Motor neuron (in vitro differentiated cells): ENCODE results near the gene GPC3. TPM values are rescaled to one million over a fixed set of nuclear protein-coding genes. Genes with fewer than 3 reads are reported as not detected.

ENCODE experiments used
- ATAC-seq, 8 experiments: fragments of 200-7000 bp; cut with Tn5 transposase; replicated peaks in 6 of 8; 2 replicates each; pipeline ENCODE4 v1.8.0; 2021; ENCODE audit warnings: mild to moderate bottlenecking in 8 of 8, moderate library complexity in 8 of 8
- H3K27ac ChIP-seq, 2 donors: fragments of 250-450 bp; sonication (Bioruptor Pico); 2 replicates each; pipeline ENCODE4 v1.9.0; 2021; ENCODE audit warnings: antibody characterized with exemption in 2 of 2, mild to moderate bottlenecking in 2 of 2, moderate library complexity in 1 of 2
- H3K4me1 ChIP-seq, 2 donors: fragments of 250-450 bp; sonication (Bioruptor Pico); replicated peaks in 1 of 2; 2 replicates each; pipeline ENCODE4 v1.6.1; 2021; ENCODE audit warnings: antibody characterized with exemption in 2 of 2, mild to moderate bottlenecking in 2 of 2, moderate library complexity in 1 of 2
- H3K4me3 ChIP-seq, 5 donors: fragments of 250-450 bp; sonication (Bioruptor Pico); 2 replicates each; pipeline ENCODE4 v1.9.0; 2021; ENCODE audit warnings: antibody characterized with exemption in 5 of 5, mild to moderate bottlenecking in 5 of 5, moderate library complexity in 4 of 5
- WGBS, 10 experiments: fragments of 450-650 bp; shearing (Covaris generic); methylation state at CpG; one replicate each; pipeline ENCODE4 v1.0.0; 2022; 5-methylcytosine and 5-hydroxymethylcytosine counted together
- in situ Hi-C, 9 experiments: fragments of 400-800 bp; cut with MboI; loops; one replicate each; pipeline ENCODE4 v1.15.0; 2021; ENCODE audit warnings: low sequenced_read_pairs in 9 of 9, low pct_unique_long_range_greater_than_20kb in 2 of 9; ENCODE audit not compliant: unreplicated experiment in 9 of 9
- total RNA-seq, 8 experiments: library from RNA; unstranded; fragments of 300-600 nt; gene quantifications; 2 replicates each; pipeline versions ENCODE4 v1.2.3 to v1.2.4, GENCODE V29; 2022

GPC3 gene
- total RNA-seq, 8 experiments from 2014 or later, result 2.7 to 92.2 (median 3.6) TPM; not detected in 3

GRCh38 chrX:133852837-133853356 lies 132.5 kb downstream of the GPC3 start:
- in situ Hi-C loops, result no loop called here
- H3K27ac ChIP-seq, result no peak overlapping the region
- ATAC-seq, result no peak
- H3K4me1 ChIP-seq, result peaks cover 0 to 12% of the 10 kb centered on the region in 2 donors
- WGBS, 10 experiments, result 0 to 100% (median 60%) methylated on average over 1 to 2 of the region's 2 CpGs; no CpG with 5 or more reads in 3 of the 10 experiments
- H3K4me3 ChIP-seq, result no peak overlapping the region

GRCh38 chrX:133852401-133852800 lies 133.0 kb downstream of the GPC3 start:
- WGBS, 10 experiments, result 0 to 100% (median 54%) methylated on average over 1 to 3 of the region's 3 CpGs; no CpG with 5 or more reads in 4 of the 10 experiments
- Histone ChIP-seq H3K4me3 (no peak overlapping the region), H3K27ac (no peak overlapping the region), H3K4me1 (peaks cover 0 to 8% of the 10 kb centered on the region in 2 donors)
- in situ Hi-C loops, result no loop called here
- no peak for ATAC-seq

GRCh38 chrX:133850399-133850798 lies 135.0 kb downstream of the GPC3 start:
- H3K4me1 ChIP-seq, result peaks cover 0 to 8% of the 10 kb centered on the region in 2 donors
- 83 to 100% (median 92%) methylated on average over 1 of the region's 2 CpGs; no CpG with 5 or more reads in 6 of the 10 experiments for WGBS, 10 experiments
- in situ Hi-C loops, result no loop called here
- ATAC-seq, result no peak
- H3K4me3 ChIP-seq, result no peak overlapping the region
- H3K27ac ChIP-seq, result no peak overlapping the region

GRCh38 chrX:133849676-133850075 lies 135.7 kb downstream of the GPC3 start:
- in situ Hi-C loops, result no loop called here
- ATAC-seq, result no peak
- H3K4me1 ChIP-seq, result peaks cover 0 to 8% of the 10 kb centered on the region in 2 donors
- H3K4me3 ChIP-seq, result no peak overlapping the region
- H3K27ac ChIP-seq, result no peak overlapping the region

GRCh38 chrX:133847340-133847994 lies 137.9 kb downstream of the GPC3 start:
- in situ Hi-C loops, result no loop called here
- ATAC-seq, result no peak
- WGBS, 10 experiments, result 0 to 84% (median 29%) methylated on average over 1 to 6 of the region's 6 CpGs; no CpG with 5 or more reads in 3 of the 10 experiments
- H3K4me3 ChIP-seq, result no peak overlapping the region
- peaks cover 0 to 5% of the 10 kb centered on the region in 2 donors for H3K4me1 ChIP-seq
- no peak overlapping the region for H3K27ac ChIP-seq

GRCh38 chrX:133846311-133846710 lies 139.1 kb downstream of the GPC3 start:
- WGBS, 10 experiments, result 10 to 100% (median 38%) methylated on average over 1 to 2 of the region's 2 CpGs; no CpG with 5 or more reads in 6 of the 10 experiments
- no peak overlapping the region for H3K27ac ChIP-seq

GRCh38 chrX:133840415-133840814 lies 145.0 kb downstream of the GPC3 start:
- no peak overlapping the region for H3K4me3 ChIP-seq
- 37 to 67% methylated on average over 2 of the region's 2 CpGs; no CpG with 5 or more reads in 8 of the 10 experiments for WGBS, 10 experiments
- in situ Hi-C loops, result no loop called here
- no peak for ATAC-seq
- no peak overlapping the region for H3K27ac ChIP-seq
- H3K4me1 ChIP-seq, result no peaks in the 10 kb centered on the region

More at GRCh38 chrX:133846311-133846710, 139.1 kb downstream of the GPC3 start:
- no peak overlapping the region for H3K4me3 ChIP-seq
- peaks cover 0 to 5% of the 10 kb centered on the region in 2 donors for H3K4me1 ChIP-seq
- in situ Hi-C loops, result no loop called here
- no peak for ATAC-seq

GRCh38 chrX:133838761-133839676 lies 146.4 kb downstream of the GPC3 start:
- H3K4me1 ChIP-seq, result no peaks in the 10 kb centered on the region
- no peak overlapping the region for H3K27ac ChIP-seq
- ATAC-seq, result peak in 2 of 8 experiments; percentile 17 to 35
- WGBS, 10 experiments, result 0 to 100% (median 32%) methylated on average over 1 to 5 of the region's 5 CpGs; no CpG with 5 or more reads in 5 of the 10 experiments
- H3K4me3 ChIP-seq, result no peak overlapping the region
- in situ Hi-C loops, result no loop called here

- Histone ChIP-seq H3K4me1 (no peaks in the 10 kb centered on the region), H3K27ac (no peak overlapping the region), H3K4me3 (no peak overlapping the region)
- ATAC-seq, result no peak
- in situ Hi-C loops, result no loop called here
- 20 to 33% (median 33%) methylated on average over 1 to 2 of the region's 2 CpGs; no CpG with 5 or more reads in 7 of the 10 experiments for WGBS, 10 experiments
Observed at GRCh38 chrX:133837091-133837490, 148.3 kb downstream of the GPC3 start.

- in situ Hi-C loops, result no loop called here
- no peak for ATAC-seq
- no peak overlapping the region for H3K4me3 ChIP-seq
- H3K4me1 ChIP-seq, result no peaks in the 10 kb centered on the region
- 44 to 100% (median 75%) methylated on average over 1 to 2 of the region's 3 CpGs; no CpG with 5 or more reads in 6 of the 10 experiments for WGBS, 10 experiments
- H3K27ac ChIP-seq, result no peak overlapping the region
Observed at GRCh38 chrX:133836561-133836960, 148.8 kb downstream of the GPC3 start.

- H3K4me1 ChIP-seq, result no peaks in the 10 kb centered on the region
- in situ Hi-C loops, result no loop called here
- H3K4me3 ChIP-seq, result no peak overlapping the region
- 0 to 56% (median 0%) methylated on average over 1 of the region's 1 CpG; no CpG with 5 or more reads in 6 of the 10 experiments for WGBS, 10 experiments
- no peak for ATAC-seq
- H3K27ac ChIP-seq, result no peak overlapping the region
Observed at GRCh38 chrX:133834771-133835170, 150.6 kb downstream of the GPC3 start.

GRCh38 chrX:133819546-133819945 lies 165.8 kb downstream of the GPC3 start:
- in situ Hi-C loops, result no loop called here

GRCh38 chrX:133818019-133818418 lies 167.4 kb downstream of the GPC3 start:
- in situ Hi-C loops, result no loop called here

More at GRCh38 chrX:133819546-133819945, 165.8 kb downstream of the GPC3 start:
- no peak overlapping the region for H3K4me3 ChIP-seq
- H3K27ac ChIP-seq, result no peak overlapping the region
- H3K4me1 ChIP-seq, result no peaks in the 10 kb centered on the region
- no peak for ATAC-seq

More at GRCh38 chrX:133818019-133818418, 167.4 kb downstream of the GPC3 start:
- H3K4me1 ChIP-seq, result no peaks in the 10 kb centered on the region
- peak in 4 of 8 experiments; percentile 25 to 63 (median 50) for ATAC-seq
- WGBS, 10 experiments, result 42 to 71% (median 67%) methylated on average over 1 to 5 of the region's 5 CpGs; no CpG with 5 or more reads in 7 of the 10 experiments
- H3K27ac ChIP-seq, result no peak overlapping the region
- H3K4me3 ChIP-seq, result no peak overlapping the region
